Hematopoietic multipotent progenitor cell treated with erythropoietin and hydrocortisone succinate and interleukin-3 and kit ligand, for 8 days (in vitro differentiated cells): Measurements from ENCODE around the gene ANAPC1.
"Not testable (repeated sequence)": the region's sequence is repeated elsewhere in the genome, so short reads cannot be mapped to it uniquely, and the experiment has no call there.

Source experiments
- DNase-seq: peaks from one replicate; pipeline ENCODE4 v3.0.0-alpha.2; 2015

ANAPC1 gene

GRCh38 chr2:111725742-111726141 lies 158.3 kb downstream of the ANAPC1 start:
- peak; percentile 30 for DNase-seq

- not testable (repeated sequence) for DNase-seq
Observed at GRCh38 chr2:111719610-111720009, 164.4 kb downstream of the ANAPC1 start.
